Stomach smooth muscle (tissue), 2 donors: ENCODE results near the gene TRIM29.

Experiments
- H3K27ac ChIP-seq: one replicate; pipeline ENCODE4 v1.7.0; 2013; ENCODE audit warnings: mild to moderate bottlenecking, low read length, inconsistent platforms
- H3K27me3 ChIP-seq, 2 donors: one replicate each; pipeline ENCODE4 v1.7.0; 2013; ENCODE audit warnings: low read length in 2 of 2; ENCODE audit not compliant: insufficient read depth in 2 of 2, control insufficient read depth in 1 of 2
- H3K36me3 ChIP-seq, 2 donors: one replicate each; pipeline ENCODE4 v1.7.0; 2013; ENCODE audit warnings: low read length in 2 of 2; ENCODE audit not compliant: control insufficient read depth in 2 of 2, insufficient read depth in 2 of 2
- H3K4me1 ChIP-seq: one replicate; pipeline ENCODE4 v1.7.0; 2013; ENCODE audit warnings: low read length; ENCODE audit not compliant: control insufficient read depth, insufficient read depth
- H3K4me3 ChIP-seq, 2 donors: one replicate each; pipeline ENCODE4 v1.7.0; 2013; ENCODE audit warnings: low read length in 2 of 2
- H3K9ac ChIP-seq, 2 donors: one replicate each; pipeline ENCODE4 v1.7.0; 2013; ENCODE audit warnings: low read length in 2 of 2, mild to moderate bottlenecking in 1 of 2
- H3K9me3 ChIP-seq, 2 donors: one replicate each; pipeline ENCODE4 v1.7.0; 2013; ENCODE audit warnings: low read length in 2 of 2; ENCODE audit not compliant: control insufficient read depth in 2 of 2
- donor health status: healthy.
- donor health status: Pancreatic carcinoma.

The TRIM29 gene

GRCh38 chr11:120137611-120138521 is at the start of gene TRIM29:
Gene TRIM29, minus strand, starts transcription at chr11:120138113. Its CDS starts 82 bp downstream, at chr11:120138031.
- peaks cover 2 to 9% of the 10 kb centered on the region in 2 donors for H3K27me3 ChIP-seq
- H3K36me3 ChIP-seq: no peaks in the 10 kb centered on the region
- no peaks in the 10 kb centered on the region for H3K9me3 ChIP-seq
- H3K4me1 ChIP-seq: no peaks in the 10 kb centered on the region
- no peak within 1 kb of the TSS for H3K27ac ChIP-seq
- no peak within 1 kb of the TSS for H3K4me3 ChIP-seq
- no peak within 1 kb of the TSS for H3K9ac ChIP-seq

GRCh38 chr11:120186774-120187591 is 49.1 kb upstream of the TRIM29 start:
- peak overlapping the region; percentile 58 for H3K27ac ChIP-seq
- H3K4me3 ChIP-seq: peak overlapping the region in 1 of 2 donors; percentile 15
- peaks cover 3 to 5% of the 10 kb centered on the region in 2 donors for H3K27me3 ChIP-seq
- no peaks in the 10 kb centered on the region for H3K36me3 ChIP-seq
- H3K9ac ChIP-seq: no peak overlapping the region
- peaks cover 48% of the 10 kb centered on the region for H3K4me1 ChIP-seq
- no peaks in the 10 kb centered on the region for H3K9me3 ChIP-seq

GRCh38 chr11:120186456-120186773 is 48.5 kb upstream of the TRIM29 start:
- Histone ChIP-seq H3K27me3 (peaks cover 3 to 6% of the 10 kb centered on the region in 2 donors), H3K9me3 (no peaks in the 10 kb centered on the region), H3K9ac (no peak overlapping the region), H3K4me1 (peaks cover 49% of the 10 kb centered on the region), H3K36me3 (no peaks in the 10 kb centered on the region), H3K27ac (peak overlapping the region; percentile 58), H3K4me3 (no peak overlapping the region)

- Histone ChIP-seq H3K27me3 (peaks cover 3 to 5% of the 10 kb centered on the region in 2 donors), H3K4me1 (peaks cover 49% of the 10 kb centered on the region), H3K36me3 (no peaks in the 10 kb centered on the region), H3K9me3 (no peaks in the 10 kb centered on the region), H3K27ac (peak overlapping the region; percentile 58), H3K9ac (no peak overlapping the region), H3K4me3 (peak overlapping the region in 1 of 2 donors; percentile 44)
Observed at GRCh38 chr11:120185706-120186455, 48.0 kb upstream of the TRIM29 start.

- Histone ChIP-seq H3K9ac (no peak overlapping the region), H3K9me3 (no peaks in the 10 kb centered on the region), H3K4me1 (peaks cover 49% of the 10 kb centered on the region)
Observed at GRCh38 chr11:120184946-120185705, 47.2 kb upstream of the TRIM29 start.

GRCh38 chr11:120184371-120184945 is 46.5 kb upstream of the TRIM29 start:
- peak overlapping the region in 1 of 2 donors; percentile 44 for H3K4me3 ChIP-seq

More at GRCh38 chr11:120184946-120185705, 47.2 kb upstream of the TRIM29 start:
- Histone ChIP-seq H3K27ac (peak overlapping the region; percentile 58), H3K27me3 (peaks cover 2 to 3% of the 10 kb centered on the region in 2 donors), H3K4me3 (peak overlapping the region in 1 of 2 donors; percentile 44), H3K36me3 (no peaks in the 10 kb centered on the region)

GRCh38 chr11:120183701-120184141 is 45.8 kb upstream of the TRIM29 start:
- no peak overlapping the region for H3K9ac ChIP-seq
- no peaks in the 10 kb centered on the region for H3K9me3 ChIP-seq
- peaks cover 57% of the 10 kb centered on the region for H3K4me1 ChIP-seq
- H3K27me3 ChIP-seq: peaks cover 2 to 3% of the 10 kb centered on the region in 2 donors
- H3K4me3 ChIP-seq: no peak overlapping the region
- no peaks in the 10 kb centered on the region for H3K36me3 ChIP-seq
- peak overlapping the region; percentile 24 for H3K27ac ChIP-seq

More at GRCh38 chr11:120184371-120184945, 46.5 kb upstream of the TRIM29 start:
- H3K36me3 ChIP-seq: no peaks in the 10 kb centered on the region
- H3K4me1 ChIP-seq: peaks cover 52% of the 10 kb centered on the region
- peak overlapping the region; percentile 58 for H3K27ac ChIP-seq
- no peaks in the 10 kb centered on the region for H3K9me3 ChIP-seq
- peaks cover 2 to 3% of the 10 kb centered on the region in 2 donors for H3K27me3 ChIP-seq
- H3K9ac ChIP-seq: no peak overlapping the region

- Histone ChIP-seq H3K36me3 (no peaks in the 10 kb centered on the region), H3K9me3 (no peaks in the 10 kb centered on the region), H3K27ac (no peak overlapping the region), H3K9ac (no peak overlapping the region), H3K4me1 (peaks cover 55% of the 10 kb centered on the region), H3K4me3 (no peak overlapping the region), H3K27me3 (peaks cover 2 to 3% of the 10 kb centered on the region in 2 donors)
Observed at GRCh38 chr11:120182790-120183491, 45.0 kb upstream of the TRIM29 start.

GRCh38 chr11:120182372-120182771 is 44.5 kb upstream of the TRIM29 start:
- H3K9ac ChIP-seq: no peak overlapping the region

More at GRCh38 chr11:120182372-120182771, 44.5 kb upstream of the TRIM29 start:
- Histone ChIP-seq H3K36me3 (no peaks in the 10 kb centered on the region), H3K4me1 (peaks cover 49% of the 10 kb centered on the region), H3K9me3 (no peaks in the 10 kb centered on the region), H3K4me3 (no peak overlapping the region), H3K27ac (no peak overlapping the region), H3K27me3 (peaks cover 2% of the 10 kb centered on the region in 2 donors)
